ENCODE data around the gene C2.

Gene C2

DNA sequence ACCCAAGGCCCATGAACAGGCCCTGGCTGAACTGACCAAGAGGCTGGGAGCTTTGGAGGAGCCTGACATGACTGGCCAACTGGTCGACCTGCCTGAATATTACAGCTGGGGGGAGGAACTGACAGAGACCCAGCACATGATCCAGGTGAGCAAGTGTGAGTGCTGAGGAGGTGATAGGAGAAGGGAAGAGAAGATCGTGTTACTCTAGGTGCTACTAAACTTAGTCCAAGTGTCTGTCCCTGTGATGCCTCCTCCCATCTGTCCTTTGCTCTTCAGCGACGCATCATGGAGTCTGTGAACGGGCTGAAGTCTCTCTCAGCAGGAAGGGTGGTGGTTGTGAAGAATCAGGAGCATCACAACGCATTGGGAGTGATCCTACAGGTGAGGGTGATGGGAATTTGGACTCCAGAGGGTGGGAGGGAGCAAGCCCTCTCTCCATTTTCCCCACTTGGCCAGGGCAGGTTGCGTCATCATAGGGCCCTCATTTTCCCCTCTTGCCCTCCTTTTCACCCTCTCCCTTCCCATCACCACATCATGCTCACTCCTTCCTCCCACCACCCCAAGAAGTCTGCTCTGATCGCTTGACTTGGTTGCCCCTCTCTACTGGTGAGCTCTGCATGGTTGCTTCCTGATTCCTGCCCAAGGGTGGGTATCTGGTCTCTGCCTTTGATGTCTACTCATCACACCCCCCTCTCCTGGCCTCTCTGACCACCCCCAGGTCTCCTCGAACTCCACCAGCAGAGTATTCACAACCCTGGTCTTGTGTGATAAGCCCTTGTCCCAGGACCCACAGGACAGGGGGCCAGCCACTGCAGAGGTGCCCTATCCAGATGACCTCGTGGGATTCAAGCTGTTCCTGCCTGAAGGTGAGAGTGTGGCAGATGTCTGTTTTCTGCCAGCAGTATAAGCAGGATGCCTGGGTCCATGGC lies 39.7 kb downstream of the C2 start:
- TF ChIP-seq, protein P1, sequence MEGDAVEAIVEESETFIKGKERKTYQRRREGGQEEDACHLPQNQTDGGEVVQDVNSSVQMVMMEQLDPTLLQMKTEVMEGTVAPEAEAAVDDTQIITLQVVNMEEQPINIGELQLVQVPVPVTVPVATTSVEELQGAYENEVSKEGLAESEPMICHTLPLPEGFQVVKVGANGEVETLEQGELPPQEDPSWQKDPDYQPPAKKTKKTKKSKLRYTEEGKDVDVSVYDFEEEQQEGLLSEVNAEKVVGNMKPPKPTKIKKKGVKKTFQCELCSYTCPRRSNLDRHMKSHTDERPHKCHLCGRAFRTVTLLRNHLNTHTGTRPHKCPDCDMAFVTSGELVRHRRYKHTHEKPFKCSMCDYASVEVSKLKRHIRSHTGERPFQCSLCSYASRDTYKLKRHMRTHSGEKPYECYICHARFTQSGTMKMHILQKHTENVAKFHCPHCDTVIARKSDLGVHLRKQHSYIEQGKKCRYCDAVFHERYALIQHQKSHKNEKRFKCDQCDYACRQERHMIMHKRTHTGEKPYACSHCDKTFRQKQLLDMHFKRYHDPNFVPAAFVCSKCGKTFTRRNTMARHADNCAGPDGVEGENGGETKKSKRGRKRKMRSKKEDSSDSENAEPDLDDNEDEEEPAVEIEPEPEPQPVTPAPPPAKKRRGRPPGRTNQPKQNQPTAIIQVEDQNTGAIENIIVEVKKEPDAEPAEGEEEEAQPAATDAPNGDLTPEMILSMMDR (IDR thresholded peaks at IDR 0.05; ENCODE audit: unreplicated experiment in 3 of 3): no peak
- Mint-ChIP-seq H3K27ac (no peak overlapping the region), H3K27me3 (ENCODE audit: low read depth) (no peaks in the 10 kb centered on the region), H3K9me3 (no peaks in the 10 kb centered on the region), H3K4me1 (peaks cover 15% of the 10 kb centered on the region), H3K4me3 (peak overlapping the region in 1 of 3 experiments; percentile 21), H3K36me3 (ENCODE audit: low read depth) (peaks cover 36% of the 10 kb centered on the region)

DNA sequence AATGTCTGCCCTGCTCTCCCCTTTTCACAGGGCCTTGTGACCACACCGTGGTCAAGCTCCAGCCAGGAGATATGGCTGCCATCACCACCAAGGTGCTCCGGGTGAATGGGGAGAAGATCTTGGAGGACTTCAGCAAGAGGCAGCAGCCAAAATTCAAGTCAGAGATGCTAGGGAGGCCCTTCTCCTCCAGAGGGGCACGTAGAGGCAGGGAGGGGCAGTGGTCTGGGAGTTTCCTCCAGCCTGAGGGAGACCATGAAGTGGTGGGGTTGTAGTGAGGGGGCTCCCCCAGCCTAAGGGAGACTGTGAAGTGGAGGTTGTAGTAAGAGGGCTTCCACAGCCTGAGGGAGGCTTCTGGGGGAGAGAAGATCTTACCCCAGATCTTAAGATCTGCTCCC lies 40.4 kb downstream of the C2 start:
- TF ChIP-seq, protein P1 (IDR thresholded peaks at IDR 0.05; ENCODE audit: unreplicated experiment in 3 of 3): no peak
- Mint-ChIP-seq H3K4me3 (peak overlapping the region in 2 of 3 experiments; percentile 19 to 29), H3K4me1 (peaks cover 20% of the 10 kb centered on the region), H3K27me3 (ENCODE audit: low read depth) (no peaks in the 10 kb centered on the region), H3K36me3 (ENCODE audit: low read depth) (peaks cover 34% of the 10 kb centered on the region), H3K27ac (no peak overlapping the region), H3K9me3 (no peaks in the 10 kb centered on the region)

DNA sequence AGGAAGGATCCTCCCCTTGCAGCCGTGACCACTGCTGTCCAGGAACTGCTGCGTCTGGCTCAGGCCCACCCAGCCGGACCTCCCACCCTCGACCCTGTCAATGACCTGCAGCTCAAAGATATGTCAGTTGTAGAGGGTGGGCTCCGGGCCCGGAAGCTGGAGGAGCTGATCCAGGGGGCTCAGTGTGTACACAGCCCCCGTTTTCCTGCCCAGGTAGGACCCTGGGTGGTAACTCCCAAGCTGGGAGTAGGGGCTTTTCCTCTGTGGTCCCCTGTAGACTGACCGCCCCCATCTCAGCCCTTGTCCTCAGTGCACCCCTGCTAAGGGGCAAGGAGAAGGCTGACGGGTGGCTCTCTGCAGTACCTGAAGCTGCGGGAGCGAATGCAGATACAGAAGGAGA lies 40.8 kb downstream of the C2 start:
- Mint-ChIP-seq H3K27ac (no peak overlapping the region), H3K4me1 (peaks cover 24% of the 10 kb centered on the region), H3K9me3 (no peaks in the 10 kb centered on the region), H3K4me3 (no peak overlapping the region), H3K36me3 (ENCODE audit: low read depth) (peaks cover 36% of the 10 kb centered on the region), H3K27me3 (ENCODE audit: low read depth) (no peaks in the 10 kb centered on the region)
- TF ChIP-seq, protein P1 (IDR thresholded peaks at IDR 0.05; ENCODE audit: unreplicated experiment in 3 of 3): no peak

DNA sequence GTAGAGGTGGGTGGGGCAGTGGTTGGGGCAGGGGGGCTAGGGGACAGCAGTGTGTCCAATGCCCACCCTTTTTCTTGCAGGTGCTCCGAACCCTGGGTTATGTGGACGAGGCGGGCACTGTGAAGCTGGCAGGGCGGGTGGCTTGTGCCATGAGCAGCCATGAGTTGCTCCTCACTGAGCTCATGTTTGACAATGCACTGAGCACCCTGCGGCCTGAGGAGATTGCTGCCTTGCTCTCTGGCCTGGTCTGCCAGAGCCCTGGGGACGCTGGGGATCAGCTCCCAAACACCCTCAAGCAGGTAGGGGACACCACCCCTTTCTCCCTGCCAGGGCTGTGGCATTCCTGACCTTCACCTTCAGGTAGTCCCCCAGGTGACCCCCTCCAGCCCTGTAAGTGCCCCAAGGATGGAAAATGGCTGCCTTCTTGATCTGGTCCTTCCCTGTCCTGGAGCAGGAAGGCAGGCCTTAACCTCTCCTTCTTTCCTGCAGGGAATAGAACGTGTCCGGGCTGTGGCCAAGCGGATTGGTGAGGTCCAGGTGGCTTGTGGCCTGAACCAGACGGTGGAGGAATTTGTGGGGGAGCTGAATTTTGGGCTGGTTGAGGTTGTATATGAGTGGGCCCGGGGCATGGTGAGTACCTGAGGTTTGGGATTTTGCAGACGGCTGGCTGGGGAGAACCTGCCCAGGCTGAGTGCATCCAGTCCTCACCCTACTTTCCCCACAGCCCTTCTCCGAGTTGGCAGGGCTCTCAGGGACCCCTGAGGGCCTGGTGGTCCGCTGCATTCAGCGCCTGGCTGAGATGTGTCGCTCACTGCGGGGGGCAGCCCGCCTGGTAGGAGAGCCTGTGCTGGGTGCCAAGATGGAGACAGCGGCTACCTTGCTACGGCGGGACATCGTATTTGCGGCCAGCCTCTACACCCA lies 41.5 kb downstream of the C2 start:
- Mint-ChIP-seq H3K36me3 (ENCODE audit: low read depth) (peaks cover 40% of the 10 kb centered on the region), H3K9me3 (no peaks in the 10 kb centered on the region), H3K4me3 (peak overlapping the region; percentile 96 to 99 (median 99)), H3K27me3 (ENCODE audit: low read depth) (no peaks in the 10 kb centered on the region), H3K27ac (peak overlapping the region in 1 of 3 experiments; percentile 48), H3K4me1 (peaks cover 27% of the 10 kb centered on the region)
- TF ChIP-seq, protein P1 (IDR thresholded peaks at IDR 0.05; ENCODE audit: unreplicated experiment in 3 of 3): no peak

DNA sequence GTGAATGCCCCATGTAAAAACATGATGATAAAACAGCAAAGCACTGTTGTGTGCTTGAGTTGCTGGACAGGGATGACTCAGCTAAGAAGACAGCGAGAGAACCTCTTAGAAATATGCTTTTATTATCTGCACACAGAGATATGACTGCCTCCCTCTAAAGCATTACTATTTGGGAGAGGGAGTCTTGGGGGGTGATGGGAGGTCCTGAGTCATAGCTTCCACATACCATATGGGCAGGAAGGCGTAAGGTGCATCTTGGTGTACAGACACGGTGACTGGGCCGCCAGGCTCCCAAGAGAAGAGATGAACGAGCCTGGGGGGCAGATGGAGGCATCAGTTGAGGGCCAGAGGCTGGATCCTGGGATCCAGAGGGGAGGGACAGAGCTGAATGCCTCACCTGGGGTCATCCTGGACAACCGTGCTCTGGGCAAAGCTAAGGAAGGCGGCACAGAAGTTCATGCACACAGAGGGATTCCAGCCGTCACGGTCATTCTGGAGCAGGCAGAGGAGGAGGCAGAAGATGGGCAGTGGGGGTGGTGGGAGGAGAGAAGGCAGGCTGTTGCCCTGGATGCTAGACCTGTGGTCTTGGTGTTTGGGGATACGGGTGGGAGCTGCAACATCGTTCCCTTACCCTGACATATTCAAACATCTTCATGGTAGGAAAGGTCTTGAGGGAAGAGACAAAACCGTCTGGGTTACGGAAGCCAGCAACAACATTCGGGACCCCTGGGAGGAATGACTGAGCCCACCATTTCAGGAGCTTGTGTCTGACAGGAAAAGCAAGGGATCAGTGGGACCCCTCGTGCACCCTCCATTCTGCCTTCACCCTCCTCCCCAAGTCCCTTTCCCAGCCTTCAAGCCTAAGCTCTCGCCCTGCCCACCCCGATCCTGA lies 42.4 kb downstream of the C2 start:
- H3K4me3 Mint-ChIP-seq: peak overlapping the region; percentile 96 to 99 (median 99)
- peaks cover 3% of the 10 kb centered on the region for H3K9me3 Mint-ChIP-seq
- peaks cover 44% of the 10 kb centered on the region for H3K36me3 Mint-ChIP-seq (ENCODE audit: low read depth)
- peak overlapping the region; percentile 37 to 59 (median 48) for H3K27ac Mint-ChIP-seq
- TF ChIP-seq, protein P1 (IDR thresholded peaks at IDR 0.05; ENCODE audit: unreplicated experiment in 3 of 3): no peak
- peaks cover 27% of the 10 kb centered on the region for H3K4me1 Mint-ChIP-seq
- H3K27me3 Mint-ChIP-seq (ENCODE audit: low read depth): no peaks in the 10 kb centered on the region
